HG03565 (cell line): Measurements from ENCODE around the gene CNTNAP3.
"Not testable (repeated sequence)": the region's sequence is repeated elsewhere in the genome, so short reads cannot be mapped to it uniquely, and the experiment has no call there.

Experiments
- ATAC-seq: cut with Tn5 transposase; IDR thresholded peaks from one replicate; pipeline ENCODE4 v1.9.1; 2021; ENCODE audit warnings: mild to moderate bottlenecking, moderate library complexity; ENCODE audit not compliant: unreplicated experiment

CNTNAP3 gene

DNA sequence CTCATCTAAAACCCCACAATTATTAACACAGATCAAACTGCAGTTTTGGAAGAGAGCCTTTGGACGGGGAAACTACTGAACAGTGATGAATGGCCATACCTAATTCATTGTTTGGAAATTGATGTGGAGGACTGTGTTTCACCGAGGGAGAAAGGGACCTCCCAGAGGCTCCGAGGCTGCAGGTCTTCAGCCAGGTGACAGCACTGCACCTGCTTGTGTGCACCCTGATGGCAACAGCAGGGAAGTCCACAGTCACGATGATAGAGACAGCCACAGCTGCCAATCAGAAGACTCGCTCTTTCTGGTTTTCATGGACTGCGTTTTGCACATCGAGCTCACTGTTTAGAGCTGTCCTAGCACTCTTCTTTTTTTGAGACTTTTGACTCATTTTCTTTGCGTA lies 214.4 kb downstream of the CNTNAP3 start:
- not testable (repeated sequence) for ATAC-seq

DNA sequence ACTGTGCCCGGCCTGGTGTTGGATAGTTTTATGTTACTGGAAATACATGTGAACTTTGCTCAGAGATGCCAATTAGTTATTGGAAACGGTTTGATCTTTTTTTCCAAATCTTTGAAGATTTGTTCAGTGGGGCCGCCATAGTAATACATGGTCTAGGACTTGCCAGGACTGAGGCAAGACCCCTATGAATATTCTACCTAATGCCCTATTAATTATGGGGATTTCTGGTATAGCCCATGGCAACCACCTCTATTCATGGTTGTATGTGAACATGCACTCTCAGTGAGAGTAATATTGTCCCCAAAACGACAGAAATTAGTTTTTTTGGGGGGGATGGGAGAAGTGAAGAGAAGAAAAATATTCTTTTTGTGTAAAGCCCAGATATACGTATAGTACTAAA lies 220.3 kb downstream of the CNTNAP3 start:
- not testable (repeated sequence) for ATAC-seq

- ATAC-seq: not testable (repeated sequence)
These were observed 225.0 kb downstream of the CNTNAP3 start for GRCh38 chr9:39062966-39063365.

DNA sequence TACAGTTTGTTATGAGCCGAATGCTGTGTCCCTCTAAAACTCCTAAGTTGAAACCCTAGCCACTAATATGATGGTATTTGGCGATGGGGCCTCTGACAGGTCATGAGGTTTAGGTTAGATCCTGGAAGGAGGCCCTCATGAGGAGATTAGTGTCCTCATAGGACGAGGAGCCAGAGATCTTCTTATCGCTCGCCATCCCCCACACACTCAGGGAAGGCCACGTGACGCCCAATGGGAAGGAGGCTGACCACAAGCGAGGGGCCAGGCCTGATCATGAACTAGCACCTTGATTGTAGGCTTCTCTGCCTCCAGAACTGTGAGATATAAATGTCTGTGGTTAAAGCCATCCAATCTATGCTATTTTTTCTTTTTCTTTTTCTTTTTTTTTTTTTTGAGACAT lies 233.5 kb downstream of the CNTNAP3 start:
- ATAC-seq: not testable (repeated sequence)

DNA sequence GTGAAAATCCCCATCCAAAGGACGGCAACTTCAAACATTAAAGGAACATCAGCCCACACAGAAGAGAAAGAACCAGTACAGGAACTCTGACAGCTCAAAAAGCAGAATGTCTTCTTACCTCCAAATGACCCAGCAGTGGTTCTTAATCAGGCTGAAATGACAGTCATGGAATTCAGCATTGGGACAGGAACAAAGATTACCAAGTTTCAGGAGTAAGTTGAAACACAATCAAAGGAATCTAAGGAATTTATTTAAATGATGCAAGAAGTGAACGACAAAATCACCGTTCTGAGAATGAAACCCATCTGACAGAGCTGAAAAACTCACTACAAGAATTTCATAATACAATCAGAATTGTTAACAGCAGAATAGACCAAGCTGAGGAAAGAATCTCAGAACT lies 241.1 kb downstream of the CNTNAP3 start:
- not testable (repeated sequence) for ATAC-seq

DNA sequence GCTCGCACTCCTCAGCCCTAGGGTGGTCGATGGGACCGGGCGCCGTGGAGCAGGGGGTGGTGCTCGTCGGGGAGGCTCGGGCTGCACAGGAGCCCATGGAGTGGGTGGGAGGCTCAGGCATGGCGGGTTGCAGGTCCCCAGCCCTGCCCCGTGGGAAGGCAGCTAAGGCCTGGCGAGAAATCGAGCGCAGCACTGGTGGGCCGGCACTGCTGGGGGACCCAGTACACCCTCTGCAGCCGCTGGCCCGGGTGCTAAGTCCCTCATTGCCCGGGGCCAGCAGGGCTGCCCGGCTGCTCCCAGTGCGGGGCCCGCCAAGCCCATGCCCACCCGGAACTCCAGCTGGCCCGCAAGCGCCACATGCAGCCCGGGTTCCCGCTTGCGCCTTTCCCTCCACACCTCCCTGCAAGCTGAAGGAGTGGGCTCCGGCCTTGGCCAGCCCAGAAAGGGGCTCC lies 245.6 kb downstream of the CNTNAP3 start:
- ATAC-seq: not testable (repeated sequence)

DNA sequence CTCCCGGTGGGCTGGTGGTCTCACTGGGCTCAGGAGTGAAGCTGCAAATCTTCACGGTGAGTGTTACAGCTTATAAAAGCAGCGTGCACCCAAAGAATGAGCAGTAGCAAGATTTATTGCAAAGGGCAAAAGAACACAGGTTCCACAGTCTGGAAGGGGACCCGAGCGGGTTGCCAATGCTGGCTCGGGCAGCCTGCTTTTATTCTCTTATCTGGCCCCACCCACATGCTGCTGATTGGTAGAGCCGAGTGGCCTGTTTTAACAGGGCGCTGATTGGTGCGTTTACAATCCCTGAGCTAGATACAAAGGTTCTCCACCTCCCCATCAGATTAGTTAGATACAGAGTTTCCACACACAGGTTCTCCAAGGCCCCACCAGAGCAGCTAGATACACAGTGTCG lies 246.2 kb downstream of the CNTNAP3 start:
- not testable (repeated sequence) for ATAC-seq

GRCh38 chr9:39039148-39039547 lies 248.8 kb downstream of the CNTNAP3 start:
- ATAC-seq: not testable (repeated sequence)

GRCh38 chr9:39038221-39038620 lies 249.7 kb downstream of the CNTNAP3 start:
- not testable (repeated sequence) for ATAC-seq

DNA sequence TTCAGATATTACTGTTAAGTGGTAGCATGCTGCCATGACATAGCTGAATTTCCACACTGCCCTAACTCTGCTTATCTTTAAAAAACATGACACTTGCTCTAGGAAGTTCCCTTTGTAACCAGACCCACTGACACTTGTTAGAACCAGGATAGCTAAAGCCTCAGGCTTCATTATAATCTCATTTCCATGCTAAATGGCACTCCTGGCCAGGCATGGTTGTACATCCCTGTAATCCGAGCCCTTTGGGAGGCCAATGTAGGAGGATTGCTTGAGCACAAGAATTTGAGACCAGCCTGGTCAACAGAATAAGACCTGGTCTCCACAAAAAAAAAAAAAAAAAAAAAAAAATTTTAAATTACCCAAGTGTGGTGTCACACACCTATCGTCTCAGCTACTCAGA lies 254.1 kb downstream of the CNTNAP3 start:
- not testable (repeated sequence) for ATAC-seq

GRCh38 chr9:39030204-39031019 lies 257.6 kb downstream of the CNTNAP3 start:
- ATAC-seq: peak; percentile 37

DNA sequence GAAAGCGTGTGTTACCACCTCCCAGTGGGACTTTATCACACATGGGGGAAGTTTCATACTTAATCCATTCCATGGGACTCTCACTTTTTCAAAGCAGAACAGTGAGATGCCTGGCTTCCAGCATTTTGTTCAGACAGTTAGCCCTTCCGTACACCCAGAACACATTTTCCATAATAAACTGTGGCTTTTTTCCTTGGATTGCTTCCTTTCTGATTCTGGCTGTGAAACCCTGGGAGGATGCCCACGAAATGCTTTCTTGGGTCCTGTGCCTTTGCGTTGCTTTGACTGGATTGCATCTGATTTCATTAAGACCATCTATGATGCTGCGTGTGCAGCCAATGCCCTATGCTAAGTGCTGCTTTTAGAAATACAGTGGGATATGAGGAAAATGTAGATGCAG lies 259.1 kb downstream of the CNTNAP3 start:
- not testable (repeated sequence) for ATAC-seq

- not testable (repeated sequence) for ATAC-seq
These were observed 259.8 kb downstream of the CNTNAP3 start for GRCh38 chr9:39028168-39028567.

DNA sequence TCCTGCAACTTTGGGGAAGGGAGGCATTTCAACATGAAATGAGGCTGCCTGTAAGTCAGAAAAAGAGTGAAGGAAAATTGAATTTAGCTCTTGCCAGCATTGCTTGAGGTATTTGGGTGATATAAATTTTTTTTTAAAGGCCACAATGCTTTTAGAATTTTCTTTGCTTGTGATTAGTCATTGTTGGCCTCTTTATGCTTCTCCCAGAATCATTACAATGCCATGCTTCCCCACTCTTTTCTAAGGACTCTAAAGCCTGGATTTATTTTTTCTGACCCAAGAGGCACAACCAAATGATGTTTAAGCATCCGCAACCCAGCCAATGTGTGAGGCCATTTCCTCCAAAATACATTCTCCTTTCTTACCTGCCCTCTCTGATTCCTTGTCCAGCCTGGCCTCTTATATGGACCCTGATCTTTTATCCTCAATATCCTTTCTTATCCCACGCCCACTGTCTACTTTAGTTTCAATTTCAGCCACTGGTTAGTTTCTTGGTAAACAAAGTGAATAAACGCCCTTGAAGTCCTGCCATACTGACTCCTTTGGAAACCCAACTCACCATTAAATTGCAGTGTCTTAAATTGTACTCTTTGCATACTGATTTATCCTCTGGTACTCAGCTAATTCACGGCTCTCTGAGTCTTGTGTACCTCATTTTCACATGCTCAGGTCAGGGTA lies 261.9 kb downstream of the CNTNAP3 start:
- ATAC-seq: not testable (repeated sequence)
